ENCODE measurements around the gene CSNK1G1. TPM values are rescaled to one million over a fixed set of nuclear protein-coding genes. Genes with fewer than 3 reads are reported as not detected.

The CSNK1G1 gene
- total and polyA plus RNA-seq, 10 donors, result 2.0 to 27.1 (median 19.3) TPM

DNA sequence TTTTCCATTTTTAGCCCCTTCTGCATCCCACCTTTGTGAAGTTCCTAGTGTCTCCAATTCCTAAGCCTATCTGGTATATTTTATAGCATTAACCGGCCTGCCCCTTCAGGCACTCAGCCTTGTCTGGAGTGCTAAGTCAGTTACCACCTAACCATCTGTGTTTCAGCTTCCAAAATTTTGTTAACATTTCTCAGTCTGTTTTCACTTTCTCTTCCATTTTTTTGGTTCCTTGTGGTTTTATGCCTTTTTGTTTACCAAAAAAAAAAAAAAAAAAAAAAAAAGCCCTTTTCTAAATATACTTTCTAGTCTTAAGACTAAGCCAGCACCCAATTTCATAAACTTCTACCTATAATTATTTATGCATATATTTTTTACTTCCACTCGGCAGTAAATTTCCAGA lies 92.4 kb downstream of the CSNK1G1 start:
- Histone ChIP-seq H3K4me3 (no peak overlapping the region), H3K27me3 (replicated peaks in 1 of 7) (no peaks in the 10 kb centered on the region), H3K36me3 (peaks cover 0 to 13% (median 0%) of the 10 kb centered on the region in 6 donors), H3K9me3 (peaks cover 0 to 18% (median 11%) of the 10 kb centered on the region in 8 donors), H3K4me1 (peaks cover 0 to 23% (median 5%) of the 10 kb centered on the region in 6 donors), H3K27ac (no peak overlapping the region)
- TF ChIP-seq POLR2AphosphoS5 (IDR thresholded peaks at IDR 0.05), result no peak
- no peak for TF ChIP-seq POLR2A (IDR thresholded peaks at IDR 0.05)
- no peak for DNase-seq
- 60 to 85% (median 79%) methylated on average over 2 of the region's 2 CpGs for WGBS, 5 donors
- intact Hi-C loops (cut with DNase I; ENCODE audit: low total_unique reads), result no loop called here

DNA sequence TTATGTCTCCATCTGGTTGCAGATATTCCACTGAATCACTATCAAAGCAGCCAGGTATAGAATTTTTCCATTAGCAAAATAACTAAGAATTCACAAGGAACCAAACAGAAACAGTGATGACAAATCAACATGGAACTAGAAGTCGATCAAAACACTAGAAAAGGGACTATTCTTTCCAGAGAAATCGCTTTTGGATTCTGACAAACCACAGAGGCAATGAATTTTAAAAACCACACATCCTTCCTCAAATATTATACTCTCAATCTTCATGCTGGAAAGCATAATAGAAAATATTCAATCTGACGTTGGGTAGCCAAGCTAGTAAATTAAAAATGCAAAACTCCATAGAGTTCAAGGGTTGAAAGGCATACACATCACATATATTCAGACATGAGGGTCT lies 99.9 kb downstream of the CSNK1G1 start:
- no peaks in the 10 kb centered on the region for H3K27me3 ChIP-seq (replicated peaks in 1 of 7)
- no peaks in the 10 kb centered on the region for H3K4me1 ChIP-seq
- 31 to 57% (median 35%) methylated on average over 3 of the region's 3 CpGs for WGBS, 5 donors
- no peak for DNase-seq
- H3K4me3 ChIP-seq, result no peak overlapping the region
- no peak overlapping the region for H3K27ac ChIP-seq
- TF ChIP-seq POLR2AphosphoS5 (IDR thresholded peaks at IDR 0.05), result no peak
- TF ChIP-seq POLR2A (IDR thresholded peaks at IDR 0.05), result no peak
- TF ChIP-seq, protein P1, sequence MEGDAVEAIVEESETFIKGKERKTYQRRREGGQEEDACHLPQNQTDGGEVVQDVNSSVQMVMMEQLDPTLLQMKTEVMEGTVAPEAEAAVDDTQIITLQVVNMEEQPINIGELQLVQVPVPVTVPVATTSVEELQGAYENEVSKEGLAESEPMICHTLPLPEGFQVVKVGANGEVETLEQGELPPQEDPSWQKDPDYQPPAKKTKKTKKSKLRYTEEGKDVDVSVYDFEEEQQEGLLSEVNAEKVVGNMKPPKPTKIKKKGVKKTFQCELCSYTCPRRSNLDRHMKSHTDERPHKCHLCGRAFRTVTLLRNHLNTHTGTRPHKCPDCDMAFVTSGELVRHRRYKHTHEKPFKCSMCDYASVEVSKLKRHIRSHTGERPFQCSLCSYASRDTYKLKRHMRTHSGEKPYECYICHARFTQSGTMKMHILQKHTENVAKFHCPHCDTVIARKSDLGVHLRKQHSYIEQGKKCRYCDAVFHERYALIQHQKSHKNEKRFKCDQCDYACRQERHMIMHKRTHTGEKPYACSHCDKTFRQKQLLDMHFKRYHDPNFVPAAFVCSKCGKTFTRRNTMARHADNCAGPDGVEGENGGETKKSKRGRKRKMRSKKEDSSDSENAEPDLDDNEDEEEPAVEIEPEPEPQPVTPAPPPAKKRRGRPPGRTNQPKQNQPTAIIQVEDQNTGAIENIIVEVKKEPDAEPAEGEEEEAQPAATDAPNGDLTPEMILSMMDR (IDR thresholded peaks at IDR 0.05 in 8 of 11, conservative IDR thresholded peaks at IDR 0.05 in 3 of 11), result no peak
- H3K36me3 ChIP-seq, result peaks cover 0 to 24% (median 5%) of the 10 kb centered on the region in 6 donors
- H3K9me3 ChIP-seq, result peaks cover 0 to 3% (median 0%) of the 10 kb centered on the region in 8 donors
- intact Hi-C loops (cut with DNase I; ENCODE audit: low total_unique reads), result no loop called here

DNA sequence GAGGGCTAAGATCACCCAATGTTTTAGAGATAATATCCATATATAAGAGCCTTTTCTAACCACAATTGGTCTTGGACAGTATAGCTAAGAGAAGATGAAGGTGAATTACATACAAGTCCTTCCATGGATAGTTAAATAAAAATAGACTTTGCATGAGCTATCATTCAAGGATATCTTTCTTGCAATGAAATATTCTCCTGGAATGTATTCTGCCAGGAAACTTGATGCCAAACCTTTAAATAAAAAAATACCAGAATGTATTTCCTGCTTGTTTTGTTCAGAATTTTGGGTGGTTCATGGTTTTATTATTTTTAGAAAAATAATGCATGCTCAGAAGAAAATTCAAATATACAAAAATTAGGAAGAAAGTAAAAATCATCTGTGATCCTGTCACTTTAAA lies 104.3 kb downstream of the CSNK1G1 start:
- peaks cover 0 to 3% (median 0%) of the 10 kb centered on the region in 8 donors for H3K9me3 ChIP-seq

DNA sequence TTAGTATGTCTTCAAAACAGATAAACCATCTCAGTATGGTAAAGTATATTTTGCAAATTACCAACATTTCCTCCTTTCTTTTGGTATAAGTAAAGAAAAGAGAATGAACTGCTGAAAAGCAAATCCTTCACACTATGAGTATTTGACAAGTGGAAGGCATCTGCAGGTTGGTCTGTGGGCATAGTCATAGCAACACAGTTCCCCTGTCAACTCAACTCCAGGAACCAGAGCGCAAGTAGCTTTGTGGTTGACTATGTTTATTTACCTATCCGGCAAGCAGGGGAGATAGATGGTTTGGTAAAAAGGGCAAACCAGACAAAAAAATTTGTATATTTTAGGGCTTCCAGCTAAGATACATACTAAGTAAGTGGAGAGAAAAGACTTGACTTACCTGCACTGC lies 104.9 kb downstream of the CSNK1G1 start:
- H3K9me3 ChIP-seq, result no peaks in the 10 kb centered on the region
- TF ChIP-seq, protein P1 (IDR thresholded peaks at IDR 0.05 in 8 of 11, conservative IDR thresholded peaks at IDR 0.05 in 3 of 11), result no peak
- TF ChIP-seq POLR2AphosphoS5 (IDR thresholded peaks at IDR 0.05), result no peak
- TF ChIP-seq POLR2A (IDR thresholded peaks at IDR 0.05), result no peak
- no peak overlapping the region for H3K27ac ChIP-seq
- intact Hi-C loops (cut with DNase I; ENCODE audit: low total_unique reads), result no loop called here
- no peak overlapping the region for H3K4me3 ChIP-seq
- no peaks in the 10 kb centered on the region for H3K27me3 ChIP-seq (replicated peaks in 1 of 7)
- DNase-seq, result no peak
- 65 to 85% (median 75%) methylated on average over 2 of the region's 2 CpGs for WGBS, 5 donors
- H3K36me3 ChIP-seq, result peaks cover 0 to 26% (median 3%) of the 10 kb centered on the region in 6 donors
- peaks cover 0 to 12% (median 0%) of the 10 kb centered on the region in 6 donors for H3K4me1 ChIP-seq

More for the DNA sequence above, 104.3 kb downstream of the CSNK1G1 start:
- H3K27me3 ChIP-seq (replicated peaks in 1 of 7), result no peaks in the 10 kb centered on the region
- intact Hi-C loops (cut with DNase I; ENCODE audit: low total_unique reads), result no loop called here
- no peak overlapping the region for H3K27ac ChIP-seq
- H3K4me1 ChIP-seq, result peaks cover 0 to 10% (median 0%) of the 10 kb centered on the region in 6 donors
- H3K4me3 ChIP-seq, result no peak overlapping the region
- no peak for DNase-seq
- H3K36me3 ChIP-seq, result peaks cover 0 to 27% (median 3%) of the 10 kb centered on the region in 6 donors
- TF ChIP-seq, protein P1 (IDR thresholded peaks at IDR 0.05 in 8 of 11, conservative IDR thresholded peaks at IDR 0.05 in 3 of 11), result no peak
- TF ChIP-seq POLR2AphosphoS5 (IDR thresholded peaks at IDR 0.05), result no peak
- no peak for TF ChIP-seq POLR2A (IDR thresholded peaks at IDR 0.05)
